Measurements from ENCODE around the gene MIB1.

MIB1 gene

DNA sequence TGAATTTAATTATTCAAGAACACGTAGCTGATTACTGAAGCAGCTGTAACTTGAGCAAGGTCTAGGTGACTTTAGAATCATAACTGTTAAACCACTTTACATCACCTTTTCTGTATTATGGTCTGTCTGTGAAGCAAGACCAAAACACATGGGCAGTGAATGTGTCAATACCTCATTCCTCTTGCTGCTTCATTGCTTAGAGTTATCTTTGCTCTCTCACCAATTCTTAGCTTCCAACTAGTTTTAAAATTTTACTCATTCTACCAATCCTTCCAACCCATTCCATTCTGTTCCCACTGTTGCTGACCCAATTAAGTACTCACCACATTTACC is 80.2 kb downstream of the MIB1 start:
- no peak for DNase-seq

DNA sequence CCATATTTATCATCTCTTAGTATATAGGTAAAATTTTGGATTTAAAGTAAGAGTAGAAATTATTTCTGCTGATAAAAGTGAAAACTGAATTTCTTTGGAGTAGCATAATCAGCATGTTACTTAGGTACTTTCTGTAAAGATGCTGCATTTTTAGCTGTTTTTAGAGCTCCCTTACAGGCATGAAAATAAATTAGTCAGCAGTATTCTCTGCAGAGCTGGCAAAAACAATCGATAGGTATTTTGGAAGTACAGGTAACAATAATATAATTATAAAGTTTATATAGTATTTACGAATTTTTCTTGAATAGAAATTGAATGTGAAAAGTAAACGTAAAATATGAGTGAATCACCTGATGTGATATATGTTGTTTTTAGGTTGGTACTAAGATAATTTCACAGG is 83.3 kb downstream of the MIB1 start:
- no peak for DNase-seq

DNA sequence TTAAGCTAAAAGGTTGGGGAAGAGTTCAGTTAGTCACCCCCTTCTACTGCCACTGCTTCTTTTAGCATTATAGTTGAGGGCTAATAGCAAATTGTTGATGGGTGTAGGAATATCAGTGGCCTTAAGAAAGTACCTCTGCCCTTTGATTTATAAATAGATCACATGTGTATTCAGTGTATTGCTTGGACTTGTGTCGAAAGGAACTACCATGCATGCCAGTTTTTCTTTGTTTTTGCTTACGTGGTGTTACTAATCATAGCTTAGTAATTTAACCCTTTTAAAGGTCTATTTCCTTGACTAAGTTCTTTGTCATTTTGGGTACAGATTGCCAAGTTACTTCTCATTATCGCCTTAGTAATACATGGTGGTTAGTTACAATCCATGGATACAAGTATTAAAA is 85.6 kb downstream of the MIB1 start:
- no peak for DNase-seq

DNA sequence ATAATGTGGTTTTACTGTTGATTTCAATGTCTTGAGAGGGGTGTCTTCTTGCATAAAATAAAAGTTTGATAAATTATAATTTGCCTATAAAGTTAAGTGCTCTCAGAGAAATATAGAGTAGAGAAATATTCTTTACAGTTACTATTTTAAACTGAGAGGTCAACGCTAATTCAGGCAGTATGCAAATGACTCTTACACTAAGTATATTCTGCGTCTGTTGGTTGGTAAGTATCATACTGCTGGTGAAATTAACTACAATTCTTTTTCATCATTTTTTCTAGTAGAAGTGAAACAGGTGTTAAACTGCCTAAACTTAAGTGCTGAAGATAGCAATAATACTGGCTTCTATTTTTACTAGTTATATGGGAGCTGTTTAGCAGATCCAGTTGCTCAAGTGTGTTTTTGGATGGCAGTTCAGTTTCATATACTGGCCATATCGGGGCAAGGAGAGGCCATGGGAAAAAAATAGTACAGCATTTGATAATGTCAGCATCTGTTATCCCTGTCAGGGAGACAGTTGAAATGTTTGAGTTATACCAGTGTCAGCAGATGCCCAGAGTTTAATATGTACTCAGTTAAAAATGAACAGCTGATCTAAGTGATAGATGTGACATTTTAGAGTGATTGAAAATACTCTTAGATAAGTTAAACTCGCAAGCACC is 86.2 kb downstream of the MIB1 start:
- no peak for DNase-seq

DNA sequence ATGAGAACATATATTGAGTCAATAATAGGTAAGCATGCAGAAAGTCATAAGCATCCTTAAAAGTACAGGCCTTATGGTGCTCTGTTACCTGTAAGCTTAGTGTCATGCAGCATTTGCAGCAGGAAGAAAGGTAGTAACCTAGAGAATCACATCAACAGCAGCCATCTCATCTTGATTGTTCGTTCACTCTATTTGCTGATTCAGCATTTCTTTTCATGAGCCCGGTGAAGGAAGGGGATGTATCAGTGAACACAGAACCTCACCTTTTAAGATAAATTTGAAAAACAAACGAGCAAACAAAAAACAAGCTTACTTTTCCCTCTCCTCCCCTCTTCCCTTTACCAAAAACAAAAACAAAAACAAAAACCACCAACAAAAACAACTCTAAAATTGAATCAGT is 89.9 kb downstream of the MIB1 start:
- no peak for DNase-seq

DNA sequence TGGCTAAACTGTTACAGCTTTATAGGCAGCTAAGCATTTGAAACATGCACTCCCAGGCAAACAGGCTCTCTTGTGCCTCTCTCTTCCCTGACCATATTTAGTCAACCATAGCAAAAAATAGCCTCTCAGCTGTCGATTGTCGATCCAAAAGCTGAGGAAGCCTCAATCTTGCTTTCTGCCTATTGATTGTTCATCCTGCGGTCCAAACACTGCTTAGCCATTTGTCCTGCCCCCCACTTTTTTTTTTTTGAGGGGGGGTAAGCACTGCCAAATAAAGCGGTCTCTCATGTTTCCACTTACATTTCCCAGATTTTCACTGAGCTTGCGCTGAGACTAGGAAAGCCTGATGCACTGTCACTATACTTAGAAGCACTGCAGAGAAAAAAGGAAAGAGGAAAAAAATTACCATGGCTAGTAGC is 90.8 kb downstream of the MIB1 start:
- no peak for DNase-seq

DNA sequence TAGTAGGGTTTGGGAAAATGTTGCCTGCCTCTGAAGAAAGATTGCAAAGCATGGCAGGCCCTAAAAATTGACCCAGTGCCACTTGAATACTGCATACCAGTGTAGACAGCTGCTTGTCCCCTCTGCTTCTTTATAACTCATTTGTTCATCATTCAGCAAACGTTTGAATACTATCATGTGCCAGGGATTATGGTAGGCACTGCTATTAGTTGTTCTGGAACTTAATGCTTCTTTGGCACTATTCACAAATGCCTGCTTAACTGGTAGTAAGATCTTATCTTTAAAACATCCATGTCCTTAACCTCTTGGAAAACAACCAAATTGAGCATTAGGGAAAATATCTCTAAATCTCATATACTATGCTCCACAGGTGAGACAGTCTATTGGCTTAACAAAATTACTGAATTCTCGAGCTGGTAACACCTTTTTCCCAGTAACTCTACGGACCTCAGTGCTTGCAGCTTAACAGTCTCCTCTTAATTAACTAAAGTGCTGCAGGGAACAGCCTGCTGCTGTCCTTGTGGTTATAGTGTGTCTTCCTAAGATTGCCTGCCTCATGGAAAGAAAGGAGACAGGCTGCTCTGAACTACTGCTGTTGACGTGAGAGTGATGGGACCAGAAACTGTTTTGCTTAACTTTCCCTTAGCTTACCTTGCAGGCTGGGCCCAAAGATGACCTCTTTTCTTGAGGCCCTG is 93.2 kb downstream of the MIB1 start:
- no peak for DNase-seq

DNA sequence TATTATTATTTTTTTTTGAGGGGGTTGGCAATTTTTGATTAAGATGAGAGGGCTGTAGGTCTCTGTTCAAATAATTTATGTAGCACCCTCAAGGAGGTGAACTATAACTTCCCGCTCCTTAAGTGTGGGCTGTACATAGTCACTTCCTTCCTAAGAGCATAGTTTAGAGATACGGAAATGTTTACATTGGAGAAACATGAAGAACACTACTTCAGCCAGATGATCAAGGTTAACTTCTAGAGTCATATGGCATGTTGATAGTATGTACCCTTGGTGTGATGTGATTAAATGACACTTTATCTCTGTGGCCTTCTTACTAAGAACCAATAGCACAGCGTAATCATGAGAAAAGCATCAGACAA is 93.7 kb downstream of the MIB1 start:
- no peak for DNase-seq

DNA sequence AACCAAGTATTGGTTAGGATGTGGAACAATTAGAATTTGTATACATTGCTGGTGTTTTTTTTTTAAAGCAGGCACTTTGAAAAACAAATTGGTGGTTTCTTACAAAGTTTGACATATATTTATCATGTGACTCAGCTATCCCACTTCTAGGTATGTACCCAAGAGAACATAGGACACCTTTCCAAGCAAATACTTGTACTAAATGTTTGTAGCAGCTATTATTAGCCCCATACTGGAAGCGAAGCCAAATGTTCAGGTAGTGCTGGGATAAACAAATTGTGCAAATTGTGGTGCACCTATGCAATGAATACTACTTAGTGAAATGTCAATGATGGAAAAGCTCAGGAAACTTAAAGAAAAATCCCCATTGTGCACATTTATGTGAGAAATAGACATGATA is 101.0 kb downstream of the MIB1 start:
- DNase-seq: no peak

DNA sequence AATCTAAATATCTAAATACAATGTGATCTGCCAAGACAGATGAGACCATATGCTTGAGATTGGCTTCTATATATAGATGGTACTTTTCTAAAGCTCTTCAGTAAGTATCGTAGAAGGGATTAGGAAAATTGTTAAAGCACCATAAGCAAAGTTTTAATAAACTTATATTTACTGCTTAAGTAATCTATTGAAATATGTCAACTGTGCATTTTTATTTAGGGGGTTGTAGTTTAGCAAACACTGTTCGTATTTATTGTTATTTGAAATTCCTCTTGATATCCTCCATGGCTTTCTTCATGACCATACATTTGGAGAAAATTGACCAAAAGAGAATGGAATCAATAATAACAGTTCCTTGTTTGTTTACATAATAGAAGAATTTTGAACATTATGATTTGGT is 102.7 kb downstream of the MIB1 start:
- DNase-seq: no peak

DNA sequence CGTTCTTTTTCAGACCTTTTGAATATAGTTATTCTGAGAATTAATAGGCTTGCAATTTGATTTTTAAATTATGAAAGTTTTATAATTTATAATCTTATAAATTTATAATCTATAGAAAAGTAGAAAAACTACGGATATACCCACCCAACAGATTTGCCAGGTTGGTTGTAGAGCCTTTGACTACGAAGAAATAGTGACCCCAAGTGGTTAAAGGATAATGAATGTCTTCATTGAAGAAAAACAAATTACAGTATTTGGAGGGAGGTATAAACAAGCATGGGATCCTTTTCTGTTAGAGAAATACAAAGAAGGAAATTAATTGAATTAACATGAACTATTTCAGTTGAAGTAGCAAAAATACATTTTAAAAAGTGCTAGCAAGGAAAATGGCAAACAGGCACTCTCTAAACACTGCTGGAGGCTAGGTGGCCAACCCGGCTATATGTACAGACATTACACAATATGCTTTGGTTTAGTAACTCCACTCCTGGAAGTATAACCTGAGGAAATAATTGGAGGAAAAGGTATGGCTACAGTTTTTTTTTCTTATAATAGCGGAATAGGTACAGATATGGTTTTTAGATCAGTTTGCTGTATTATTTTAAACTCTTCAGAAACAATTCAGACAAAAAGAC is 110.9 kb downstream of the MIB1 start:
- DNase-seq: no peak

DNA sequence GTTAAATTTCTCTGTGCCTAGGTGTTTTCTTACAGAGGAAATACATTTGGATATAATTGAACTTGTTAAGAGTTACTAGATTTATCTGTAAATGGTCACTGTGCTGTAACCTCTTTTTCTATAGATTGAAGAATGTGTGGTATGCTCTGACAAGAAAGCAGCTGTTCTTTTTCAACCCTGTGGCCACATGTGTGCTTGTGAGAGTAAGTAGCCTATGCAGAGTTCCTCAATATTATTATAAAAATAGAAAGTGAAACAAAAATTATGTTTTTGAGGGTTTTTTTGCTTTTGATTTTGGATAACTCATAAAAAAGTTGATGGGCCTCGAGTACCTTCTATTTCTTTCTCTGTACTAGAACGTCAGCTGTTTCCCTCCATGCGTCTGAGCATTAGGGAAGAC is 112.4 kb downstream of the MIB1 start:
- no peak for DNase-seq

DNA sequence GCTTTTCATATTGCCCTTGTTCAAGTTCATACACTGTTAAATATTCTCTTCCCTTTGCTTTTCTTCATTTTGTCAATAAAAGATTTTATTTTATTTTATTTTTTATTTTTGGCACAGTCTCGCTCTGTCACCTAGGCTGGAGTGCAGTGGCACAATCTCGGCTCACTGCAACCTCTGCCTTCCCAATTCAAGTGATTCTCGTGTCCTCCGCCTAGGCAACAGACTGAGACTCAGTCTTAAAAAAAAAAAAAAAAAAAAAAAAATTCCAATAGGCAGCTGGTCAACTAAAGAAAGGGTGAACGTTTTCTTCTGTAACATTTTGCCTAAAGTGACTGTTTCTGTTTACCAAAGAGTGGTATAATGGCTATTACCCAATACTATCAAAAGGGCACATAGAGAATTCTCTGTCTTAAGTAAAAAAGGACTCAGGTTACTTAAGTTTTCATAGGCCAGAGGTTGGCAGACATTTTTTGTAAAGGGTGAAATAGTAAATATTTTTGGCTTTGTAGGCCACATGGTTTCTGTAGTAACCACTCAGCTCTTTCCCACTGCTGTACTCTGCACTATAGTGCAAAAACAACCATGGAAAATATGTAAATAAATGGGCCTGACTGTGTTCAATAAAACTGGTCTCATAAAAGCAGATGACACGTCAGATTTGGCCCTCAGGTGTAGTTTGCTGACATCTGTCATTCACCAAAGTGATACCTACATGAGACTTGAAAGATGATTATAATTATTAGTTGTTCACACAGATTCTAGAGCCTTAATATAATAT is 113.4 kb downstream of the MIB1 start:
- no peak for DNase-seq

DNA sequence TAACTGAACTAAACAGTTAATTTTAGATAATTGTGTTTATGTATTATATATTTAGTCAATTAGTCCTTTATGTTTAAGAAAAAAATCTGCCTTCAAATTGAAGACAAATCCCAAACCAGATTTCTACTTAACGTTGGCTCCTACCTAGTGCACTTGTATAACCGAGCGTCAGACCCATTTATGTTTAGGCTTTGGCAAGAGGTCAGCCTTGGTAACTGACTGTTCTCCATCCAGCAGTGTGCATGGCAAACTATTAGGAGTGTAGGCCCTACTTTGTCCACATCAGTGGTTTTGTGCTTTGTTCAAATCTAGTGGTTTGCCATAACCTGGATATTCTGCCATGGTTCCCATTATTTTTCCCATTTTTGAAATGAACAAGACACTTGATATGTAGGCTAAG is 114.8 kb downstream of the MIB1 start:
- no peak for DNase-seq

DNA sequence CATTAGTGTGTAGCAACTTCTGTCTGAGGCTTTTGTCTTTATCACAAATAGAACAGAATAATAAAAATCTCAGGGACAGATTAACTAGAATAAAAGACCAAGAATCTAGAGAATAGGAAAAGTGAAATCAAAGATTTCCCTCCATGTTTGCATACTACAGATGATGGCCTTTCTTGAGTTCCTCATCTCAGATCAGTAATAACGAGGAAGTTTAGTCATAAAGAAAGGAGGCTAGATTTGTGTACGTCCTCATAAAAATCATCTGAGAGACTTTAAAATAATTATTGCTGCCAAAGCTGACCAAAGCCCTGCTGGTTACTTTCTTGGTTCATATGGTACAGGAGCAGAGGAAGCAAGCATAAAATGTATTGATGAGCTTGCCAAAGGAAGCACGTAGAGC is 117.3 kb downstream of the MIB1 start:
- no peak for DNase-seq

DNA sequence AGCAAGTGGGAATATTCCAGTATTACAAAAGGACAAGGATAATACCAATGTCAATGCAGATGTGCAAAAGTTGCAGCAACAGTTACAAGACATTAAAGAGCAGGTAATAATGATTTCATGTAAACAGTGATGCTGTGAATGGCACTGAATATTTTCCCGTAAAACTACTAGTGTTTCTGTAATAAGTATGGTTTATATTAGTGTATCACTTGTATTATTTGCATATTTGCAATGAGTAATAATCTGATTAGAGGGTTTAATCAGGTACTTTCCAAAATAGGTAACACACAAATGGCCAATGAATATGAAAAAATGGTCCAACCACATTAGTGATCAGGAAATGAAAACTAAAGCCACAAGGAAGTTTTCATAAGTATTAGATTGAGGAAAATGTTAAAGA is 118.0 kb downstream of the MIB1 start:
- DNase-seq: no peak

DNA sequence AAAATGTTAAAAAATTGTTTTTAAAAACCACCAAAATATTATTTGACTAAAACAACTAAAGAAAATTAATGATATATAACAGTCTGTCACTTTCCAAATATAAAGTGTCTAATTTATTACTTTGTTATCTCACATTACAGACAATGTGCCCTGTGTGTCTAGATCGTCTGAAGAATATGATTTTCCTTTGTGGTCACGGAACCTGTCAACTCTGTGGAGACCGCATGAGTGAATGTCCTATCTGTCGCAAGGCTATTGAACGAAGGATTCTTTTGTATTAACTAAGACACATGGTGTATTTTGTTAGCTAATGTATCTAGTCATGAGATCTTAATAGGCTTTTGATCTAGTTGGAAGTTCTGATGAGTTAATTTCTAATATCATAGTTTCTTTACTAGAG is 123.8 kb downstream of the MIB1 start:
- no peak for DNase-seq

DNA sequence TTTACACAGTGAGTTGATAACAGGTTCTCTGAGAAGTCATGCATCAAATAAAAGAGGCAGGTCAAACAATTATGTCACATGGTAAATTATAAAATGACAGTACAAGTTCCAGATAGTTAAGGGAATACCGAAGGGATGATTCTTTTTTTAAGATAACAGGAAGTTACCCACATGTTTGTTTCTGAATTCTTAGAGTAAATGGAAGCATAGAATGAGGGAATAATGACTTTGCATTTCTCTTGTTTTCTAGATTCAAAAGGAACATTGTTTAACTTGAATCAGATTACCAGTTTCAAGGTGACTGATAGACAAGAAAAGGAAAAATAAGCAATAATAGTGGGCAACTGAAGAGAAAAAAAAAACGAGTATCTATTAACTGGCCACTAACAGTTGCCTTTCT is 124.5 kb downstream of the MIB1 start:
- DNase-seq: no peak

DNA sequence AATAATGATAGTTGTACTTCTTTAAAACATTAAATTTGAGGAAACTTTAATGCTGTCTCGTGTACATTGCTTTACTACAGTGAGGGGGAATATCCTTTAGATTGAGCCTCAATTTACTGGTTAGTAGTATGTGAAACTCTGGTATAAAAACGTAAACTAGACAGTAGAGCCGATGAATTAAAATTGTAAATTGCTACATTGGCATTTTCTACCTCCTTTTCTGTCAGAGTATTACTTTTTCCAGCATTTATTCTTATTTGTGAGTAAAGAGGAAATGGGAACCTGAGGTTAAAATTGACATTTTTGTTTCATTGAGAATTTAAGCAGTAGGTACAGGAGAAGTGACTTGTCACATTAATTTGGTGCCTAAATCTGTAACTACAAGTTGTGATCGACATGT is 128.2 kb downstream of the MIB1 start:
- no peak for DNase-seq

DNA sequence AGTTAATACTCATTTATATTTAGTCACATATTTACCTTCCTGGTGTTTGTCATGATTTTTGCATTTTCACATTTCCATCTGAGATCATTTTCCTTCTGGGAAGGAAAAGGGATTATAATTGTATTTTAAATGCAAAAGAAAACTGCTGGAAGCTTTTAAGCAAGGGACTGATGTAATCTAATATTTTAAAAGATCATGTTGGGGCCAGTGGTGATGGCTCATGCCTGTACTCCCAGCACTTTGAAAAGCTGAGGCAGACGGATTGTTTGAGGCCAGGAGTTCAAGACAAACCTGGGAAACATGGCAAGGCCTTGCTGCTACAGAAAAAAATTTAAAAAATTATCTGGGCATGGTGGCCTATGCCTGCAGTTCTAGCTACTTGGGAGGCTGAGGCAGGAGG is 149.0 kb downstream of the MIB1 start:
- no peak for DNase-seq

DNA sequence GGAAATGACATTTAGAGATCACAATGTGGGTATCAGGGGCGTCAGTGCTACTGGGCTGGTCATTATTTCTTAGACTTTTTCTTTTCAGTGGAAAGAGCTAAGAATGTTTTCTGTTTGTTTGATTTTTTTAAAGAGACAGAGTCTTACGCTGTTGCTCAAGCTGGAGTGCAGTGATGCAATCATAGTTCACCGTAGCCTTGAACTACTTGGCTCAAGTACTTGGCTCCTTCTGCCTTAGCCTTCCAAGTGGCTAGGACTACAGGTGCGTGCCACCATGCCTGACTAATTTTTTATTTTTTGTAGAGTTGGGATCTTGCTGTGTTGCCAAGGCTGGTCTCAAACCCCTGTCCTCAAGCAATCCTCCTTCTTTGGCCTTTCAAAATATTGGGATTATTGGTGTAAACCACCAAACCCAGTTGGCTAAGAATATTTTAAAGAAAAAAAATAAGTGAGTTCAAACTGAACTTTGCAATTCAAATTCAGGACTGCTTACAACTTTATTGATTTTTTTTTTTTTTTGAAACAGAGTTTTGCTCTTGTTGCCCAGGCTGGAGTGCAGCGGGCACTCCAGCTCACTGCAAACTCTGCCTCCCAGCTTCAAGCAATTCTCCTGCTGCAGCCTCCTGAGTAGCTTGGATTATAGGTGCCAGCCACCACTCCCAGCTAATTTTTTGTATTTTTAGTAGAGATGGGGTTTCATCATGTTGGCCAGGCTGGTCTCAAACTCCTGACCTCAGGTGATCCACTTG is 154.2 kb downstream of the MIB1 start:
- no peak for DNase-seq

DNA sequence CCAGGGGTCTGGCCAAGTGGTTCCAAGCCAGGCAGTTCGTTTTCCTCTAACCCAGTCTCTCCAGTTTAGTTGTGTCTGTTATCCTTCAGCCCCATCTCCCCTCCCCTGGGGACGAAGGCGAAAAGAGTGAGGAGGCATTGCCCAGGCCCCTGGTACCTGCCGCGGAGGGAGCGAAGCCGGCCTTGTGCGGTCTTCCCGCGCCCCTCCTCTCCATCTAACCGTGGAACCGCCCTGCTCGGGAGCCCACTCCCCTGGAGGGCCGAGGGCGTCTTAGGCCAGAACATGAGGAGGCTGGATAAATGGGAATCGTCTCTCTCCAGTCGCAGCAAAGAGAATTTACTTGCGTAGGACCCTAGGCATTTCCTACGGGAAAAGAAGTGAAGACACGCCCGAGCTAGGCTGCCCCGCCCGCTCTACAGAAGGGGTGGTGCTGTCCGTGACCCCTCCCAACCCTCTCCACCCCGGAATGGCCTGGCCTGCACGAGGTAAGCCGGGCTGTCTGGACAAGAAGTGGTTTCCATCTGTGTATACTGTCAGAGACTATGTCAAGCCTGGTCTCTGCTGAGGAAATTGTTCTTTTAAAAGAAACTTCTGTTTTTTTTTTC is 156.2 kb downstream of the MIB1 start:
- no peak for DNase-seq

DNA sequence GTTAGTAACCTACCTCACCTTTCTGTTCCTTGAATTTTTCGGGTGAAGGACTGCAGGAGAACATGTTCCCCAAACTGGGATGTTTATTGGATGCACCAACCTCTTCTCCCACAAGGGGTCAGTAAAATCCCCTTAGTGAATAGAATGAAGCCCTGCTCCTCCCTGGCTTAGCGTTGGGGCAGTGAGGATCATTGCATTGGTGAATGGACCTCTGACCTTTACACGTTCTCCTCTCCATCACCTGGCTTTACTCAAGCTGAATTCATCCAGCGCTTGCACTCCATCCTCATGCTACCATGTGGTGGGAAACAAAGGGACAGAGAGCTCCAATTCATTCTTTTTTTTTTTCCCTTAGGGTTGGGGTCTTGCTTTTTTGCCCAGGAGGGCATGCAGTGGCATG is 157.2 kb downstream of the MIB1 start:
- peak; percentile 19 for DNase-seq
